ENCODE measurements around the gene MGAT4A. TPM values are rescaled to one million over a fixed set of nuclear protein-coding genes. Genes with fewer than 3 reads are reported as not detected.
A peak's percentile ranks its signal among the peaks of the same experiment; 100 is the strongest.

The MGAT4A gene
- total and polyA plus RNA-seq, 2 of the 13 experiments (the other 11 are each of a cell fraction or from before 2014, with no cell fraction given), result 47.2 to 90.9 TPM

- 0 out of 2 replicates have a peak, but pooled peaks have one; percentile 91 for TF ChIP-seq FOXO4 (CRISPR knock-in tag; conservative IDR thresholded peaks at IDR 0.05)
- TF ChIP-seq, protein P1, sequence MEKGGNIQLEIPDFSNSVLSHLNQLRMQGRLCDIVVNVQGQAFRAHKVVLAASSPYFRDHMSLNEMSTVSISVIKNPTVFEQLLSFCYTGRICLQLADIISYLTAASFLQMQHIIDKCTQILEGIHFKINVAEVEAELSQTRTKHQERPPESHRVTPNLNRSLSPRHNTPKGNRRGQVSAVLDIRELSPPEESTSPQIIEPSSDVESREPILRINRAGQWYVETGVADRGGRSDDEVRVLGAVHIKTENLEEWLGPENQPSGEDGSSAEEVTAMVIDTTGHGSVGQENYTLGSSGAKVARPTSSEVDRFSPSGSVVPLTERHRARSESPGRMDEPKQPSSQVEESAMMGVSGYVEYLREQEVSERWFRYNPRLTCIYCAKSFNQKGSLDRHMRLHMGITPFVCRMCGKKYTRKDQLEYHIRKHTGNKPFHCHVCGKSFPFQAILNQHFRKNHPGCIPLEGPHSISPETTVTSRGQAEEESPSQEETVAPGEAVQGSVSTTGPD (CRISPR knock-in tag; IDR thresholded peaks at IDR 0.05), result 0 out of 2 replicates have a peak, but pooled peaks have one; percentile 61
- TF ChIP-seq PRDM15 (CRISPR knock-in tag; IDR thresholded peaks at IDR 0.05), result peak; percentile 92
- TF ChIP-seq PRDM4 (CRISPR knock-in tag; IDR thresholded peaks at IDR 0.05; ENCODE audit: borderline replicate concordance), result no peak
- TF ChIP-seq, protein P2, sequence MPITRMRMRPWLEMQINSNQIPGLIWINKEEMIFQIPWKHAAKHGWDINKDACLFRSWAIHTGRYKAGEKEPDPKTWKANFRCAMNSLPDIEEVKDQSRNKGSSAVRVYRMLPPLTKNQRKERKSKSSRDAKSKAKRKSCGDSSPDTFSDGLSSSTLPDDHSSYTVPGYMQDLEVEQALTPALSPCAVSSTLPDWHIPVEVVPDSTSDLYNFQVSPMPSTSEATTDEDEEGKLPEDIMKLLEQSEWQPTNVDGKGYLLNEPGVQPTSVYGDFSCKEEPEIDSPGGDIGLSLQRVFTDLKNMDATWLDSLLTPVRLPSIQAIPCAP (CRISPR knock-in tag; IDR thresholded peaks at IDR 0.05; ENCODE audit: low read depth), result no peak
- TF ChIP-seq GTF3A (CRISPR knock-in tag; conservative IDR thresholded peaks at IDR 0.05), result no peak
- TF ChIP-seq IRF2 (CRISPR knock-in tag; IDR thresholded peaks at IDR 0.05), result no peak
- no peak for TF ChIP-seq FOXA3 (CRISPR knock-in tag; IDR thresholded peaks at IDR 0.05)
- peak; percentile 93; the same call in 1 of the 2 replicates for TF ChIP-seq THYN1 (CRISPR knock-in tag; IDR thresholded peaks at IDR 0.05; ENCODE audit: borderline replicate concordance, low read depth)
- TF ChIP-seq, protein P3, sequence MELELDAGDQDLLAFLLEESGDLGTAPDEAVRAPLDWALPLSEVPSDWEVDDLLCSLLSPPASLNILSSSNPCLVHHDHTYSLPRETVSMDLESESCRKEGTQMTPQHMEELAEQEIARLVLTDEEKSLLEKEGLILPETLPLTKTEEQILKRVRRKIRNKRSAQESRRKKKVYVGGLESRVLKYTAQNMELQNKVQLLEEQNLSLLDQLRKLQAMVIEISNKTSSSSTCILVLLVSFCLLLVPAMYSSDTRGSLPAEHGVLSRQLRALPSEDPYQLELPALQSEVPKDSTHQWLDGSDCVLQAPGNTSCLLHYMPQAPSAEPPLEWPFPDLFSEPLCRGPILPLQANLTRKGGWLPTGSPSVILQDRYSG (CRISPR knock-in tag; IDR thresholded peaks at IDR 0.05), result peak; percentile 8; the same call in 1 of the 2 replicates
- 0 out of 2 replicates have a peak, but pooled peaks have one; percentile 5 for TF ChIP-seq AKAP8 (CRISPR knock-in tag; IDR thresholded peaks at IDR 0.05)
- 0 out of 2 replicates have a peak, but pooled peaks have one; percentile 8 for TF ChIP-seq ZNF232 (CRISPR knock-in tag; IDR thresholded peaks at IDR 0.05; ENCODE audit: borderline replicate concordance)
- TF ChIP-seq RBAK (CRISPR knock-in tag; IDR thresholded peaks at IDR 0.05), result no peak
- no peak for TF ChIP-seq NCOA1 (CRISPR knock-in tag; IDR thresholded peaks at IDR 0.05)
- 0 out of 2 replicates have a peak, but pooled peaks have one; percentile 38 for TF ChIP-seq BRF2 (CRISPR knock-in tag; IDR thresholded peaks at IDR 0.05)
- no peak for TF ChIP-seq U2AF2 (IDR thresholded peaks at IDR 0.05; ENCODE audit: low read depth, low read length)
Observed at GRCh38 chr2:98608962-98609604, 121.8 kb downstream of the MGAT4A start (continued).
